GF-D8 (cell line): ENCODE measurements around the gene C16orf78.

Source experiments
- DNase-seq: peaks from one replicate; lab custom pipeline; 2025; lab: John Stamatoyannopoulos, UW

The C16orf78 gene

GRCh38 chr16:49373504-49373903 is at the start of gene C16orf78:
Gene C16orf78 (plus strand): TSS chr16:49373804. CDS start chr16:49373940, 136 bp downstream.
- no peak for DNase-seq

GRCh38 chr16:49324703-49325102 is 48.9 kb upstream of the C16orf78 start:
- DNase-seq: no peak

- no peak for DNase-seq
Observed at GRCh38 chr16:49327466-49327865, 46.1 kb upstream of the C16orf78 start.

GRCh38 chr16:49328325-49328724 is 45.3 kb upstream of the C16orf78 start:
- no peak for DNase-seq

- DNase-seq: peak; percentile 33
Observed at GRCh38 chr16:49330562-49331201, 42.9 kb upstream of the C16orf78 start.

GRCh38 chr16:49332589-49333258 is 40.9 kb upstream of the C16orf78 start:
- DNase-seq: no peak

GRCh38 chr16:49333259-49333597 is 40.4 kb upstream of the C16orf78 start:
- DNase-seq: no peak

GRCh38 chr16:49335828-49336227 is 37.8 kb upstream of the C16orf78 start:
- DNase-seq: no peak

- DNase-seq: no peak
Observed at GRCh38 chr16:49336581-49336980, 37.0 kb upstream of the C16orf78 start.

- DNase-seq: no peak
Observed at GRCh38 chr16:49337814-49338350, 35.7 kb upstream of the C16orf78 start.

GRCh38 chr16:49338611-49339265 is 34.9 kb upstream of the C16orf78 start:
- no peak for DNase-seq

- no peak for DNase-seq
Observed at GRCh38 chr16:49340466-49340865, 33.1 kb upstream of the C16orf78 start.

- DNase-seq: no peak
Observed at GRCh38 chr16:49341706-49342105, 31.9 kb upstream of the C16orf78 start.

- DNase-seq: no peak
Observed at GRCh38 chr16:49342336-49343265, 31.0 kb upstream of the C16orf78 start.

- no peak for DNase-seq
Observed at GRCh38 chr16:49343291-49343690, 30.3 kb upstream of the C16orf78 start.

- no peak for DNase-seq
Observed at GRCh38 chr16:49344401-49344800, 29.2 kb upstream of the C16orf78 start.

- DNase-seq: no peak
Observed at GRCh38 chr16:49345829-49346228, 27.8 kb upstream of the C16orf78 start.

GRCh38 chr16:49346459-49346858 is 27.1 kb upstream of the C16orf78 start:
- no peak for DNase-seq

GRCh38 chr16:49347476-49347875 is 26.1 kb upstream of the C16orf78 start:
- no peak for DNase-seq

GRCh38 chr16:49348408-49349176 is 25.0 kb upstream of the C16orf78 start:
- DNase-seq: no peak
